Suprapubic skin (tissue), 4 donors: ENCODE results near the gene COL4A3. TPM values are rescaled to one million over a fixed set of nuclear protein-coding genes. Genes with fewer than 3 reads are reported as not detected.

Experiments used
- DNase-seq, 2 donors: peaks; one replicate each; pipeline ENCODE4 v3.0.0-alpha.2; 2019; ENCODE audit warnings: low spot score in 2 of 2
- H3K27ac ChIP-seq: fragments of 200-600 bp; sonication (generic); one replicate; pipeline ENCODE4 v1.5.1; 2019
- H3K27me3 ChIP-seq: fragments of 200-600 bp; sonication (generic); one replicate; pipeline ENCODE4 v1.5.1; 2019
- H3K36me3 ChIP-seq: fragments of 200-600 bp; sonication (generic); one replicate; pipeline ENCODE4 v1.5.1; 2019
- H3K4me1 ChIP-seq: fragments of 200-600 bp; sonication (generic); one replicate; pipeline ENCODE4 v1.5.1; 2019
- H3K4me3 ChIP-seq: fragments of 200-600 bp; sonication (generic); one replicate; pipeline ENCODE4 v1.5.1; 2019; ENCODE audit warnings: mild to moderate bottlenecking
- H3K9me3 ChIP-seq: fragments of 200-600 bp; sonication (generic); one replicate; pipeline ENCODE4 v1.5.1; 2019
- EP300 ChIP-seq: sonication (generic); formaldehyde crosslinking; IDR thresholded peaks from one replicate; pipeline ENCODE4 v1.6.1; 2017; ENCODE audit warnings: antibody characterized with exemption
- POLR2A ChIP-seq, 2 donors: fragments of 450-650 bp; IDR thresholded peaks; one replicate each; pipeline ENCODE4 v1.6.1; 2017; ENCODE audit warnings: antibody characterized with exemption in 2 of 2, mild to moderate bottlenecking in 2 of 2, moderate library complexity in 2 of 2
- POLR2AphosphoS5 ChIP-seq, 3 donors: sonication (generic); formaldehyde crosslinking; IDR thresholded peaks; one replicate each; pipeline ENCODE4 v1.6.1; 2017; ENCODE audit warnings: antibody characterized with exemption in 3 of 3
- WGBS: methylation state at CpG from one replicate; pipeline ENCODE4 v1.1.5; 2018; 5-methylcytosine and 5-hydroxymethylcytosine counted together
- total RNA-seq, 4 donors: library from RNA; depleted of rRNA; stranded (reverse); fragments of >200 nt; gene quantifications; one replicate each; pipeline ENCODE4 v1.1.0, GENCODE V29; 2016
- TF ChIP-seq, protein P1 (sequence below), 2 donors: fragments of 200-600 bp in 1 of 2; fragments of 450-650 bp in 1 of 2; sonication (generic) in 1 of 2; IDR thresholded peaks; one replicate each; pipeline ENCODE4 v1.5.1; 2016 to 2019; ENCODE audit warnings: antibody characterized with exemption in 2 of 2, mild to moderate bottlenecking in 1 of 2, moderate library complexity in 1 of 2

The COL4A3 gene
- total RNA-seq, 4 donors from 2014 or later = 0.26 to 2.2 (median 0.80) TPM; not detected in 1

DNA sequence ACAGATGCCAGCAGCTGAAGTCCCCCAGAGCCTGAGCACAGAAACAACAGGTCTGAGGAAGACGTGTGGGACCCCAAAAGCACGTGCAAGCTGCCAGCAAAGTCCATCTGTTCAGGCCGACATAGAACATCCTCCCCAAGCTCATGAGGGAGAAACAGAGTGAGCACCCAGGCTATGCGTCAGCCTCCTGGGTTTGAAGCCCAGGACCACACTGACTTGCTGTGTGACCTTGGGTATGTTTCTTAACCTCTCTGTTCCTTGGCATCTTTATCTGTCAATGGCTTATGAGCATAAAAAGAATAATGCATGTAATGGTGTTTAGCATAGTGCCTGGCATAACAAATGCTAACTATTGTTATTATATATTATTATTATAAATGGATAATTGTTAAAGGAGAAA lies 40.7 kb upstream of the COL4A3 start:
- Histone ChIP-seq H3K27ac (no peak overlapping the region), H3K9me3 (no peaks in the 10 kb centered on the region), H3K36me3 (no peaks in the 10 kb centered on the region), H3K4me1 (no peaks in the 10 kb centered on the region), H3K27me3 (peaks cover 14% of the 10 kb centered on the region), H3K4me3 (no peak overlapping the region)
- no peak for DNase-seq
- WGBS = 81% methylated on average over 2 of the region's 4 CpGs
- TF ChIP-seq POLR2A (IDR thresholded peaks at IDR 0.05) (no peak), EP300 (no peak), POLR2AphosphoS5 (IDR thresholded peaks at IDR 0.05) (no peak)
- TF ChIP-seq, protein P1, sequence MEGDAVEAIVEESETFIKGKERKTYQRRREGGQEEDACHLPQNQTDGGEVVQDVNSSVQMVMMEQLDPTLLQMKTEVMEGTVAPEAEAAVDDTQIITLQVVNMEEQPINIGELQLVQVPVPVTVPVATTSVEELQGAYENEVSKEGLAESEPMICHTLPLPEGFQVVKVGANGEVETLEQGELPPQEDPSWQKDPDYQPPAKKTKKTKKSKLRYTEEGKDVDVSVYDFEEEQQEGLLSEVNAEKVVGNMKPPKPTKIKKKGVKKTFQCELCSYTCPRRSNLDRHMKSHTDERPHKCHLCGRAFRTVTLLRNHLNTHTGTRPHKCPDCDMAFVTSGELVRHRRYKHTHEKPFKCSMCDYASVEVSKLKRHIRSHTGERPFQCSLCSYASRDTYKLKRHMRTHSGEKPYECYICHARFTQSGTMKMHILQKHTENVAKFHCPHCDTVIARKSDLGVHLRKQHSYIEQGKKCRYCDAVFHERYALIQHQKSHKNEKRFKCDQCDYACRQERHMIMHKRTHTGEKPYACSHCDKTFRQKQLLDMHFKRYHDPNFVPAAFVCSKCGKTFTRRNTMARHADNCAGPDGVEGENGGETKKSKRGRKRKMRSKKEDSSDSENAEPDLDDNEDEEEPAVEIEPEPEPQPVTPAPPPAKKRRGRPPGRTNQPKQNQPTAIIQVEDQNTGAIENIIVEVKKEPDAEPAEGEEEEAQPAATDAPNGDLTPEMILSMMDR (IDR thresholded peaks at IDR 0.05) = no peak

DNA sequence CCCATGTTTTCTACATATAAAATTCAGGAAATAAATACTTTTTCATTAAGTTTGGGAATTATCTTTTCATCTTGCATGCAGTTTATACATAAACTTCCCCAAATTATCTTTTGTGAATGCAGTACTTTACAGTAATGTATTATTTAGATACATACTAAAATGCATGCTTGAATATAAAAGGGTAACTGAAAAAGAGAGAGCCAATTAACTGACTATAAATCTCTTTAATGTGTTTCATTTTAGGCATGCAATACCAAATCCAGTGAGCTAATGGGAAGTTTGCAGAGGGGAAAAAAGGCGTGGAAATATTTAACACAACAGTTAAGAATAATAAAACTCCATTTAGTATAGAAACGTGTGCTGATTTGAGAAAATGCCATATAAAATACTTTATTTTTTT lies 39.6 kb upstream of the COL4A3 start:
- no peaks in the 10 kb centered on the region for H3K36me3 ChIP-seq
- DNase-seq = no peak
- TF ChIP-seq POLR2A (IDR thresholded peaks at IDR 0.05) (no peak), EP300 (no peak), POLR2AphosphoS5 (IDR thresholded peaks at IDR 0.05) (no peak)
- TF ChIP-seq, protein P1 (IDR thresholded peaks at IDR 0.05) = no peak
- no peak overlapping the region for H3K4me3 ChIP-seq
- peaks cover 15% of the 10 kb centered on the region for H3K27me3 ChIP-seq
- no peaks in the 10 kb centered on the region for H3K9me3 ChIP-seq
- WGBS = 42% methylated on average over 2 of the region's 2 CpGs
- no peaks in the 10 kb centered on the region for H3K4me1 ChIP-seq
- no peak overlapping the region for H3K27ac ChIP-seq

DNA sequence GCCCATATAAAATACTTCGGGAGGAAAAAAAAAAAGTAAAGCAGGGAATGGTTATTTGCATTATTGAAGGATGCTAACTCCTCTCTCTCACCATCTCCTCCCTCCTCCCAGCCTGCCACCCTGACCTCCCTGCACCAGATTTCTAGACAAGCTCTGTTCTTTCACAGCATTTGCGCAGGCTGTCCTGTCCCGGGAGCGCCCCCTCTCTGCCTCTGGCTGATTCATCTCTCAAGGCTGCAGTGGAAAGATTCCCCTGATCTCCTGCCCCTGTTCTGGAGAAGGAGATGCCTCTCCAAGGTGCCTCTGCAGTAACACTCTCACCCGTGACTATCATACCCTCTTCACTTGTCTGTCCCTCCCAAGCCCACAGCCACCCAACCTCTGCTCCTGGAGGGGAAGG lies 38.9 kb upstream of the COL4A3 start:
- DNase-seq = no peak
- Histone ChIP-seq H3K4me3 (no peak overlapping the region), H3K36me3 (no peaks in the 10 kb centered on the region), H3K27me3 (peaks cover 15% of the 10 kb centered on the region), H3K4me1 (no peaks in the 10 kb centered on the region), H3K9me3 (no peaks in the 10 kb centered on the region), H3K27ac (no peak overlapping the region)
- WGBS = 80% methylated on average over 5 of the region's 5 CpGs
- no peak for TF ChIP-seq POLR2AphosphoS5 (IDR thresholded peaks at IDR 0.05)
- TF ChIP-seq, protein P1 (IDR thresholded peaks at IDR 0.05) = no peak

DNA sequence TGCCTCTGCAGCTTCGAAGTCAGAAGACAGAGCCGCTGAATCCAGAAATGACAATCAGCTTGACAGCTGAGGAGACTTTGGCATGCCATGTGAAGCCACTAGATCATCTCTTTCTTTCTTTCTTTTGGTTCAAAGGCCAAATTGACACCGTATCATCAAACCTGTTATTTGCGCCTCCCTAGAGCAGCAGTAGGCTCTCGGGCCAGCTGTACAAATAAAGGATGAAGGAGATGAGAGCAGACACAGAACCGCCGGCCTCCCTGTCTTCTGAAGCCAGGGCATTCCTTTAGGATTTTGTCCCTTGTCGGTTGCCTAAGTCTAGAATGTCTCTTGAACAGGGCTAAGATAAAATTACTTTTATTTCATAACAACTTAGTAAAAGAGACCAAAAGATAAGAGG lies 37.2 kb upstream of the COL4A3 start:
- H3K9me3 ChIP-seq = no peaks in the 10 kb centered on the region
- WGBS = 57% methylated on average over 8 of the region's 8 CpGs

DNA sequence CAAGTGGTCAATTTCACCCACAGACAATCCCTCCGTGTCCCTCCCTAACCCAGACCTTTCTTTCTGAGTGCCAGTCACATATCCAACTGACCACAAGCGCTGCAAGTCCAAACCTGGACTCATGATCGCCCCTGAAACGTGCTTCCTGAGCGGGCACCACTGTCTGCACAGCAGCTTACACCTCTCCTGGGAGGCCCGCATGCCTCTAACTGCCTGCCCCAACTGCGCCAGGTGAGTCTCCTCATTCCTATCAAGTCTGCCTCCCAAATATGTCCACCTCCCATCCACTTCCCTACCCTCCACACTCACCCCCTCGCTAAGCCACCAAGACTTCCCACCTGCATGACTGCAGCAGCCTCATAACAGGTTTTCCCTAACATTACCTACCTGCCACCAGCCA lies 33.8 kb upstream of the COL4A3 start:
- Histone ChIP-seq H3K4me3 (no peak overlapping the region), H3K36me3 (no peaks in the 10 kb centered on the region), H3K4me1 (no peaks in the 10 kb centered on the region), H3K27ac (no peak overlapping the region), H3K9me3 (no peaks in the 10 kb centered on the region), H3K27me3 (peaks cover 12% of the 10 kb centered on the region)
- DNase-seq = no peak
- 97% methylated on average over 8 of the region's 8 CpGs for WGBS
- TF ChIP-seq POLR2AphosphoS5 (IDR thresholded peaks at IDR 0.05) = no peak
- TF ChIP-seq, protein P1 (IDR thresholded peaks at IDR 0.05) = no peak
- no peak for TF ChIP-seq POLR2A (IDR thresholded peaks at IDR 0.05)
- TF ChIP-seq EP300 = no peak

More for the DNA sequence above, 37.2 kb upstream of the COL4A3 start:
- Histone ChIP-seq H3K4me1 (no peaks in the 10 kb centered on the region), H3K36me3 (no peaks in the 10 kb centered on the region), H3K27ac (no peak overlapping the region), H3K4me3 (no peak overlapping the region), H3K27me3 (peaks cover 15% of the 10 kb centered on the region)
- DNase-seq = no peak
- TF ChIP-seq POLR2AphosphoS5 (IDR thresholded peaks at IDR 0.05) = no peak
- TF ChIP-seq EP300 = no peak
- TF ChIP-seq POLR2A (IDR thresholded peaks at IDR 0.05) = no peak
- TF ChIP-seq, protein P1 (IDR thresholded peaks at IDR 0.05) = no peak
